Measurements from ENCODE around the gene AGO4.

DNA sequence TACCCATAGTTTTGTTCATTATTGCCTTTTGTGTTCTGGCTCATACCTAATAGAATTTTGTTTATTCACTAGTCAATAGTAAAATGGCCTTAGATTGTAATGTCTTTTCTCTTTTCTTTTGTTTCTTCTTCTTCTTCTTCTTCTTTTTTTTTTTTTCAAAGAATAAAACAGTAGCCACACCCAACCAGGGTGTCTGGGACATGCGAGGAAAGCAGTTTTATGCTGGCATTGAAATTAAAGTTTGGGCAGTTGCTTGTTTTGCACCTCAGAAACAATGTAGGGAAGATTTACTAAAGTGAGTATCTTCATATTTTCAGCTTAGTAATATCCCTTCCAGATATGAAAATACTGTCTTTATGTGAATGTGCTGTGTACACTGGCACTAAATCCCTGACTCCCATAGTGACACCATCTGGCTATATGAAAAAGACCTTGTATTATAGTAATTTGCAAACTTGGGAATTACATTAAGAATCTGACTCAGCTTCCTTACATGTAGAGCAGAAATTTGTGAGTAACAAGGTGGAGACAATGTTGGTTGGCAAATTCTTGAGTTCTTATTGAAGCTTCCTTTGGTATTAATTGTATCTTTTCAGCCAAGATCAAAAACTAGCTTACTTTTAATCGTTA is 24.6 kb downstream of the AGO4 start:
- TF ChIP-seq, protein P1, sequence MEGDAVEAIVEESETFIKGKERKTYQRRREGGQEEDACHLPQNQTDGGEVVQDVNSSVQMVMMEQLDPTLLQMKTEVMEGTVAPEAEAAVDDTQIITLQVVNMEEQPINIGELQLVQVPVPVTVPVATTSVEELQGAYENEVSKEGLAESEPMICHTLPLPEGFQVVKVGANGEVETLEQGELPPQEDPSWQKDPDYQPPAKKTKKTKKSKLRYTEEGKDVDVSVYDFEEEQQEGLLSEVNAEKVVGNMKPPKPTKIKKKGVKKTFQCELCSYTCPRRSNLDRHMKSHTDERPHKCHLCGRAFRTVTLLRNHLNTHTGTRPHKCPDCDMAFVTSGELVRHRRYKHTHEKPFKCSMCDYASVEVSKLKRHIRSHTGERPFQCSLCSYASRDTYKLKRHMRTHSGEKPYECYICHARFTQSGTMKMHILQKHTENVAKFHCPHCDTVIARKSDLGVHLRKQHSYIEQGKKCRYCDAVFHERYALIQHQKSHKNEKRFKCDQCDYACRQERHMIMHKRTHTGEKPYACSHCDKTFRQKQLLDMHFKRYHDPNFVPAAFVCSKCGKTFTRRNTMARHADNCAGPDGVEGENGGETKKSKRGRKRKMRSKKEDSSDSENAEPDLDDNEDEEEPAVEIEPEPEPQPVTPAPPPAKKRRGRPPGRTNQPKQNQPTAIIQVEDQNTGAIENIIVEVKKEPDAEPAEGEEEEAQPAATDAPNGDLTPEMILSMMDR (conservative IDR thresholded peaks at IDR 0.05 in 1 of 2, IDR thresholded peaks at IDR 0.05 in 1 of 2; ENCODE audit: low read depth in 1 of 2, low read length in 2 of 2): no peak
- no peak for TF ChIP-seq EZH2 (IDR thresholded peaks at IDR 0.05; ENCODE audit: low read length, missing control alignments)

Data from fibroblast of lung (primary cell).